H1 (cell line): Measurements from ENCODE around the gene KCNB1. TPM values are rescaled to one million over a fixed set of nuclear protein-coding genes. Genes with fewer than 3 reads are reported as not detected.

Experiments
- CTCF ChIA-PET: fragments of 300-600 bp; sonication (Branson Sonifier 250); formaldehyde crosslinking; loops from one replicate; lab custom pipeline; 2021; ENCODE audit not compliant: partially characterized antibody; lab: Charles Lee
- POLR2A ChIA-PET: fragments of 300-600 bp; sonication (Branson Sonifier 250); formaldehyde crosslinking; loops from one replicate; lab custom pipeline; 2021; ENCODE audit warnings: inconsistent platforms; ENCODE audit not compliant: partially characterized antibody; lab: Charles Lee
- DNase-seq, 2 experiments: peaks; one replicate each; pipeline versions ENCODE4 v3.0.0 to v3.0.0-alpha.2; 2010 to 2022; ENCODE audit warnings: low spot score in 2 of 2, low read depth in 1 of 2, mixed read lengths in 1 of 2
- FAIRE-seq: peaks from 2 replicates; lab custom pipeline; 2011; peaks lifted over from hg19 to GRCh38; lab: Jason Lieb, UNC
- H2AFZ ChIP-seq: 2 replicates; pipeline ENCODE4 v1.8.1; 2012; ENCODE audit warnings: low read length, inconsistent platforms
- H2AK5ac ChIP-seq: 2 replicates; pipeline ENCODE4 v1.6.1; 2013; ENCODE audit warnings: low read depth, low read length
- H2BK120ac ChIP-seq: replicated peaks from 2 replicates; pipeline ENCODE3; 2013; ENCODE audit warnings: low read depth, low read length, inconsistent platforms
- H2BK12ac ChIP-seq: 2 replicates; pipeline ENCODE4 v1.6.1; 2013; ENCODE audit warnings: low read depth, low read length
- H2BK15ac ChIP-seq: 2 replicates; pipeline ENCODE4 v1.6.1; 2013; ENCODE audit warnings: low read length
- H2BK20ac ChIP-seq: 2 replicates; pipeline ENCODE4 v1.6.1; 2013; ENCODE audit warnings: low read length
- H2BK5ac ChIP-seq: 2 replicates; pipeline ENCODE4 v1.6.1; 2013; ENCODE audit warnings: low read depth, low read length
- H3K14ac ChIP-seq: 2 replicates; pipeline ENCODE4 v1.6.1; 2013; ENCODE audit warnings: inconsistent platforms; ENCODE audit not compliant: insufficient read length
- H3K18ac ChIP-seq: 2 replicates; pipeline ENCODE4 v1.6.1; 2013; ENCODE audit warnings: low read length; ENCODE audit errors: extremely low read depth
- H3K23ac ChIP-seq: 2 replicates; pipeline ENCODE4 v1.6.1; 2013; ENCODE audit warnings: inconsistent platforms; ENCODE audit not compliant: insufficient read length
- H3K23me2 ChIP-seq: 2 replicates; pipeline ENCODE4 v1.6.1; 2013; ENCODE audit warnings: low read depth, low read length
- H3K27ac ChIP-seq: 2 replicates; pipeline ENCODE4 v1.6.1; 2011; ENCODE audit warnings: low read depth, low read length, inconsistent platforms
- H3K27me3 ChIP-seq, 4 experiments: replicated peaks in 1 of 4; 1 replicate in 1 of 4; 2 replicates in 3 of 4; pipeline versions ENCODE4 v1.6.1 to v1.8.1; 2011 to 2013; ENCODE audit warnings: low read length in 3 of 4, mild to moderate bottlenecking in 3 of 4, inconsistent platforms in 2 of 4, mixed read lengths in 2 of 4, moderate library complexity in 1 of 4; ENCODE audit not compliant: control insufficient read depth in 3 of 4, insufficient read depth in 3 of 4; ENCODE audit errors: extremely low read depth in 1 of 4
- H3K36me3 ChIP-seq, 4 experiments: 2 replicates each; pipeline versions ENCODE4 v1.6.1 to v1.8.1; 2011 to 2013; ENCODE audit warnings: mild to moderate bottlenecking in 4 of 4, low read length in 3 of 4, moderate library complexity in 2 of 4, control low read depth in 1 of 4, inconsistent platforms in 1 of 4; ENCODE audit not compliant: insufficient read depth in 4 of 4, control insufficient read depth in 2 of 4
- H3K4ac ChIP-seq: replicated peaks from 2 replicates; pipeline ENCODE3; 2013; ENCODE audit warnings: low read length, low read depth, mixed read lengths, inconsistent platforms; ENCODE audit not compliant: insufficient read length
- H3K4me1 ChIP-seq, 4 experiments: replicated peaks in 1 of 4; 1 replicate in 1 of 4; 2 replicates in 3 of 4; pipeline versions ENCODE4 v1.6.1 to v1.8.1; 2011 to 2013; ENCODE audit warnings: low read length in 3 of 4, inconsistent platforms in 2 of 4, mixed read lengths in 1 of 4; ENCODE audit not compliant: insufficient read depth in 4 of 4, control insufficient read depth in 3 of 4
- H3K4me2 ChIP-seq, 2 experiments: 2 replicates each; pipeline versions ENCODE4 v1.6.1 to v1.8.1; 2011 to 2013; ENCODE audit warnings: low read depth in 2 of 2, low read length in 2 of 2, control low read depth in 1 of 2, inconsistent platforms in 1 of 2, mild to moderate bottlenecking in 1 of 2; ENCODE audit not compliant: insufficient read depth in 1 of 2
- H3K4me3 ChIP-seq, 4 experiments: fragments of 200-600, 300-600 bp in 1 of 4; sonication (generic), shearing (Covaris generic), sonication (Bioruptor Twin) in 1 of 4; 2 replicates each; pipeline versions ENCODE4 v1.5.1 to v1.8.1; 2011 to 2016; ENCODE audit warnings: low read length in 4 of 4, low read depth in 3 of 4, control low read depth in 2 of 4, inconsistent platforms in 2 of 4, mild to moderate bottlenecking in 2 of 4, mixed read lengths in 1 of 4, moderate library complexity in 1 of 4; ENCODE audit not compliant: insufficient read depth in 2 of 4; ENCODE audit errors: extremely low read depth in 1 of 4
- H3K56ac ChIP-seq: replicated peaks from 2 replicates; pipeline ENCODE3; 2013; ENCODE audit warnings: low read depth, mild to moderate bottlenecking, mixed read lengths, low read length, inconsistent platforms; ENCODE audit not compliant: insufficient read length
- H3K79me1 ChIP-seq: 2 replicates; pipeline ENCODE4 v1.6.1; 2013; ENCODE audit warnings: low read depth, low read length, control low read depth
- H3K79me2 ChIP-seq, 2 experiments: 2 replicates each; pipeline versions ENCODE4 v1.6.1 to v1.8.1; 2012 to 2013; ENCODE audit warnings: low read length in 2 of 2, mild to moderate bottlenecking in 2 of 2, inconsistent platforms in 1 of 2; ENCODE audit not compliant: insufficient read depth in 2 of 2, control insufficient read depth in 1 of 2
- H3K9ac ChIP-seq, 4 experiments: replicated peaks in 1 of 4; 1 replicate in 1 of 4; 2 replicates in 3 of 4; pipeline versions ENCODE4 v1.6.1 to v1.8.1; 2011 to 2013; ENCODE audit warnings: low read depth in 3 of 4, low read length in 3 of 4, control low read depth in 2 of 4, mild to moderate bottlenecking in 2 of 4, moderate library complexity in 2 of 4, inconsistent platforms in 1 of 4; ENCODE audit errors: extremely low read depth in 1 of 4
- H3K9me3 ChIP-seq, 2 experiments: 2 replicates each; pipeline versions ENCODE4 v1.6.1 to v1.8.1; 2012 to 2013; ENCODE audit warnings: mild to moderate bottlenecking in 2 of 2, moderate library complexity in 2 of 2, control low read depth in 1 of 2, inconsistent platforms in 1 of 2, low read depth in 1 of 2, low read length in 1 of 2, mixed read lengths in 1 of 2; ENCODE audit not compliant: insufficient read depth in 2 of 2
- H4K20me1 ChIP-seq, 2 experiments: replicated peaks in 1 of 2; 2 replicates each; pipeline versions ENCODE3 to v1.8.1; 2011 to 2013; ENCODE audit warnings: inconsistent platforms in 2 of 2, low read length in 2 of 2, mild to moderate bottlenecking in 1 of 2; ENCODE audit not compliant: insufficient read depth in 2 of 2, control insufficient read depth in 1 of 2
- H4K5ac ChIP-seq: 2 replicates; pipeline ENCODE4 v1.6.1; 2013; ENCODE audit warnings: low read length, low read depth, mixed read lengths, inconsistent platforms; ENCODE audit not compliant: insufficient read length
- H4K8ac ChIP-seq: 2 replicates; pipeline ENCODE4 v1.8.0; 2013; ENCODE audit warnings: mild to moderate bottlenecking, moderate library complexity, low read length, inconsistent platforms; ENCODE audit not compliant: insufficient read depth; ENCODE audit errors: extremely low read depth
- H4K91ac ChIP-seq: replicated peaks from 2 replicates; pipeline ENCODE3; 2013; ENCODE audit warnings: low read length, mixed read lengths, inconsistent platforms; ENCODE audit not compliant: insufficient read length
- CTBP2 ChIP-seq: IDR thresholded peaks from 2 replicates; pipeline ENCODE4 v1.7.0; 2011; ENCODE audit warnings: borderline replicate concordance, mild to moderate bottlenecking, moderate library complexity, mixed read lengths, low read length; ENCODE audit not compliant: insufficient read depth, insufficient read length
- FOSL1 ChIP-seq: IDR thresholded peaks from 2 replicates; pipeline ENCODE4 v1.6.1; 2011; ENCODE audit warnings: mild to moderate bottlenecking, low read depth, low read length, moderate library complexity; ENCODE audit not compliant: insufficient read depth
- GABPA ChIP-seq: IDR thresholded peaks from 2 replicates; pipeline ENCODE4 v1.6.1; 2011; ENCODE audit warnings: mild to moderate bottlenecking, low read length, moderate library complexity, borderline replicate concordance; ENCODE audit not compliant: insufficient read depth
- SAP30 ChIP-seq: fragments of 300-600 bp; sonication (generic); IDR thresholded peaks from 2 replicates; pipeline ENCODE4 v1.7.1; 2012; ENCODE audit warnings: low read length, moderate library complexity, mild to moderate bottlenecking, inconsistent platforms; ENCODE audit not compliant: insufficient read depth, insufficient replicate concordance
- SRF ChIP-seq: IDR thresholded peaks from 2 replicates; pipeline ENCODE4 v1.6.1; 2011; ENCODE audit warnings: mild to moderate bottlenecking, low read depth, low read length, moderate library complexity
- TAF7 ChIP-seq: optimal IDR thresholded peaks from 2 replicates; pipeline ENCODE3; 2011; ENCODE audit warnings: low read depth, mild to moderate bottlenecking, inconsistent platforms, low read length, moderate library complexity, borderline replicate concordance
- TCF12 ChIP-seq: IDR thresholded peaks from 2 replicates; pipeline ENCODE4 v1.6.1; 2011; ENCODE audit warnings: low read depth, mild to moderate bottlenecking, low read length
- TEAD4 ChIP-seq: IDR thresholded peaks from 2 replicates; pipeline ENCODE4 v1.6.1; 2012; ENCODE audit warnings: low read depth, low read length, inconsistent platforms, mixed read lengths
- USF2 ChIP-seq: IDR thresholded peaks from 2 replicates; pipeline ENCODE4 v1.6.1; 2011; ENCODE audit warnings: low read length, improper control_type of control experiment
- WGBS, 2 experiments: shearing (Covaris generic) in 1 of 2; methylation state at CpG; one replicate each; pipeline versions ENCODE4 v1.1.6 to v1.1.7; 2013 to 2015; ENCODE audit warnings: low lambda C conversion rate in 2 of 2, mixed read lengths in 2 of 2, inconsistent platforms in 1 of 2, low coverage in 1 of 2, missing lambda C conversion rate in 1 of 2; ENCODE audit not compliant: insufficient replicate concordance in 2 of 2, insufficient coverage in 1 of 2, insufficient read length in 1 of 2; ENCODE audit errors: extremely low coverage in 1 of 2, missing lambda C conversion rate in 1 of 2; 5-methylcytosine and 5-hydroxymethylcytosine counted together
- polyA plus RNA-seq, 7 experiments: library from polyadenylated mRNA; depleted of rRNA in 3 of 7; stranded (reverse) in 5 of 7; unstranded in 2 of 7; fragments of >200 nt in 5 of 7; fragments of 200-250 nt in 2 of 7; gene quantifications; 1 replicate in 5 of 7; 2 replicates in 1 of 7; 4 replicates in 1 of 7; pipeline versions ENCODE4 v1.2.1 to v1.2.3, GENCODE V29; 2011 to 2013; ENCODE audit warnings: missing spikeins in 2 of 7, mixed read lengths in 2 of 7
- total RNA-seq: library from RNA; stranded (reverse); fragmentation: NEBNext Ultra II Directional; extraction: Animal tissue kit (Norgen Biotek cat#: 25700); gene quantifications from 2 replicates; pipeline ENCODE4 v1.2.1, GENCODE V29; 2021

The KCNB1 gene
- total and polyA plus RNA-seq, 2 of the 8 experiments (the other 6 are each of a cell fraction or from before 2014, with no cell fraction given): 0.58 to 0.67 TPM

- Histone ChIP-seq H3K4me1 (no peaks in the 10 kb centered on the region), H3K56ac (no peak overlapping the region), H4K5ac (no peak overlapping the region), H3K4me3 (no peak overlapping the region), H3K79me1 (no peaks in the 10 kb centered on the region), H3K9ac (no peak overlapping the region), H3K14ac (no peak overlapping the region), H4K8ac (no peak overlapping the region), H2BK15ac (peak overlapping the region; percentile 16; the same call in 1 of the 2 replicates), H3K23ac (no peak overlapping the region), H2BK5ac (no peak overlapping the region), H2BK20ac (no peak overlapping the region), H3K36me3 (no peaks in the 10 kb centered on the region), H3K9me3 (no peaks in the 10 kb centered on the region), H3K4me2 (no peak overlapping the region), H3K4ac (no peak overlapping the region), H3K27me3 (no peaks in the 10 kb centered on the region), H3K79me2 (no peaks in the 10 kb centered on the region), H2BK120ac (no peak overlapping the region), H4K91ac (no peak overlapping the region), H2AK5ac (no peak overlapping the region), H3K23me2 (0 out of 2 replicates have a peak, but pooled peaks cover 2% of the 10 kb centered on the region), H3K27ac (no peak overlapping the region), H2AFZ (no peak overlapping the region), H2BK12ac (no peak overlapping the region), H3K18ac (no peak overlapping the region), H4K20me1 (no peaks in the 10 kb centered on the region)
- CTCF ChIA-PET: interaction anchor here (0.8 to 3.1 kb wide), 10 partner anchors 9 to 164 kb away, joined by 3 to 13 read pairs (median 4); no protein-coding TSS in a partner anchor
- TF ChIP-seq SAP30: no peak
- TF ChIP-seq GABPA: no peak
- TF ChIP-seq SRF: no peak
- no peak for TF ChIP-seq TCF12
- no peak for TF ChIP-seq TEAD4
- TF ChIP-seq TAF7: no peak
- no peak for TF ChIP-seq FOSL1
- no peak for TF ChIP-seq USF2
- TF ChIP-seq CTBP2: no peak
- DNase-seq: no peak
- no peak for FAIRE-seq
- POLR2A ChIA-PET: no interaction called here
- 85% methylated on average over 9 of the region's 9 CpGs; no CpG with 5 or more reads in 1 of the 2 experiments for WGBS, 2 experiments
Observed at GRCh38 chr20:49343246-49343645, 139.2 kb downstream of the KCNB1 start.
